GM21576 (cell line): Measurements from ENCODE around the gene SLMAP.
"Not testable (repeated sequence)": the region's sequence is repeated elsewhere in the genome, so short reads cannot be mapped to it uniquely, and the experiment has no call there.

Experiments used
- ATAC-seq: cut with Tn5 transposase; IDR thresholded peaks from one replicate; pipeline ENCODE4 v1.9.1; 2021; ENCODE audit warnings: mild to moderate bottlenecking, moderate library complexity; ENCODE audit not compliant: unreplicated experiment

SLMAP gene

DNA sequence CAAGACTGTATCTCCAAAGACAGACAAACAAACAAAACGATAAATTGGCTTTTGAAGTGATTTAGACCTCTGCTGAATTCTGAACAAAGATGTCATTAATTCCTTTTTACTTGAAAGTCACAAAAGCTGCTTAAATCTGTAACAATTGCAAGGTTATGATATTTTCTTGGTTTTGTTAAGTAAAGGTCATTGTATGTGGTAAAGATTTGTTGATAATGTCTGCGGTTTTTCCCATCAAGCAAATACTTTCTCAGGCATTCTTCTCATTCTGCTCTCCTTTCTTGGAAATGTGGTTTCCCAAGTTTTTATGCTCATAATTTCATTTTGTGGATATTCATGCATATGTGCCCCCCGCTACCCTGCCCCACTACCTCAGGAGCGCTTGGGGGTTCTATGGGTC is 116.5 kb downstream of the SLMAP start:
- ATAC-seq: no peak

DNA sequence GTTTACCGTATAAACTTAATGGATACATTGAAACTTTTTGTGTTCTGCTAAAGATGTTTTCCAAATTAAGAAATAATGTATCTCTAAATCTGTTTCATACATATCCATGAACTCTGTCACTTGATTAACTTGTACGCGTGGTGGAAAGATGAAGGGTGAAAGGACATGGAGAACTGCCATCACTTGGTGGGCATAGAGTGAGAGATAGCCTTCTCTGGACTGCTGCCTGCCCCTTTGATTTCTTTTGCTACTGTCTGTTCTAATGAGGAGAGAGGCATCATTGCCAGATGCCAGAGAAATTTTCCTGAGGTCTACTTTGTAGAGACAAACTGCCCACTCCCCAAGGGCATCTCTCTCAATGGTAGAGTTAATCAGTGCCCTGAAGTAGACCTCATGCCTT is 120.5 kb downstream of the SLMAP start:
- no peak for ATAC-seq

- no peak for ATAC-seq
Observed at GRCh38 chr3:57877116-57877515, 121.0 kb downstream of the SLMAP start.

DNA sequence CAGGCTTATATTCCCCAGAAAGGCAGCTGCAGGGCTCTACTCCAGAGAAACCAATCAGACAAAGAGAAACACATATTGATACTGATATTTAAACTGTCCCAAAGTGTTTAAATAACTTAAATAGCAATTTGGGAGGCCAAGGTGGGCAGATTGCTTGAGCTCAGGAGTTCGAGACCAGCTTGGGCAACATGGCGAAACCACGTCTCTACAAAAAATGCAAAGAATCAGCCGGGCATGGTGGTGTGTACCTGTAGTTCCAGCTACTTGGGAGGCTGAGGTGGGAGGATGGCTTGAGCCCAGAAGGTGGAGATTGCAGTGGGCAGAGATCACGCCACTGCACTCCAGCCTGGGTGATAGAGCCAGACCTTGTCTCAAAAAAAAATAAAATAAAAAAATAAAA is 128.3 kb downstream of the SLMAP start:
- not testable (repeated sequence) for ATAC-seq

- ATAC-seq: no peak
Observed at GRCh38 chr3:57889807-57890206, 133.7 kb downstream of the SLMAP start.

GRCh38 chr3:57890874-57891273 is 134.8 kb downstream of the SLMAP start:
- ATAC-seq: no peak

- no peak for ATAC-seq
Observed at GRCh38 chr3:57892423-57892822, 136.3 kb downstream of the SLMAP start.

- no peak for ATAC-seq
Observed at GRCh38 chr3:57893156-57893555, 137.0 kb downstream of the SLMAP start.

DNA sequence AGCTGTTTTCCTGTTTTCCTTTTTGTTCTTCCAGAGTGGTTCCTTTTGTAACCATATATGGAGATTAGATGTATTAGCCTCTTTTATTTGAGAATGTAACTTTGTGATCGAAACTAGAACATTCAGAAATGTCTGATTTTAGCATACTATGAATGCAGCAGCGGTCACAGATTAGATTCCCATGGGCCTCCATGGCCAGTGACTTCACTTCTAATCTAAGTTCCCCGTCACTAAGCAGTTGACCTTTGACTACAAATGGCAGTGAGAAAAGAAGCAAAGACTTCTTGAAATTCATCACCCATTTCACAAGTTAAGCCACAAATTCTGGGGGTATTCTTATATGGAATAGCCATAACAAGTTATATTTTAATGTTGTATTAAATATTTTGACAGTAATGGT is 137.6 kb downstream of the SLMAP start:
- ATAC-seq: no peak

DNA sequence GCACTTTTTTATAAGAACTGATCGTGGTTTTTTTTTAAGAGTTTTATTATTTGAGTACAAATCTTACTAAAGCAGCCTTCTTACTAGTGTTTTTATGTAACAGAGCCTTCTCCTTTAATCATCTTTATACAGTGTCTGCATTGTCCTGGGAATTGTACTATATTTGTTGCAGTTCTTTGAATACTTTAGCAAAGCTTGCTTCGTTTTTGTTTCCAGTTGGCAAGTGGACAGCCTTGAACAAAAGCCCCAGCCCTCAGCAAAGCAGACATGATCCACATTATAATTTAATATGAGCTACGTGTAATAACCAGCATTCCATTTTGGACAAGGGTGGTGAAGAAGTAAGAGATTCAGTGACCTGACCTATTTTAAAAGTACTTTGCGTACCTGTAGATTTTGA is 139.9 kb downstream of the SLMAP start:
- no peak for ATAC-seq

DNA sequence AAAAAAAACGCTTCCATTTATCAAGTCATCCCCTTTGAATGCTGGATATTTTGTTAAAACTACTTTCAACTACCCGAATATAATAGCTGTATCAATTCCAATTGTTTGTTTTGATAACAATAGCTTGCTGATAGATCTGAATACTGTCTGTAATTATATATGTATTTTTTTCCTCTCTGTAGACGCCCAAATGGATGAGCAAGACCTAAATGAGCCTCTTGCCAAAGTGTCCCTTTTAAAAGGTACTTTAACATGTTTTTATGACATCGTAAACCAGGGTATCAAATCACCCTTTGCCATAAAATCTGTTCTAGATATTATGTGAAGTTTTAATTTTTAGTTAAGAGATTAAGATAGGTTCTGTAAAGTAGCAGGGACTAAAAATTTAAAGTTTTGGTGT is 140.6 kb downstream of the SLMAP start:
- ATAC-seq: no peak

- no peak for ATAC-seq
Observed at GRCh38 chr3:57900786-57901185, 144.7 kb downstream of the SLMAP start.

DNA sequence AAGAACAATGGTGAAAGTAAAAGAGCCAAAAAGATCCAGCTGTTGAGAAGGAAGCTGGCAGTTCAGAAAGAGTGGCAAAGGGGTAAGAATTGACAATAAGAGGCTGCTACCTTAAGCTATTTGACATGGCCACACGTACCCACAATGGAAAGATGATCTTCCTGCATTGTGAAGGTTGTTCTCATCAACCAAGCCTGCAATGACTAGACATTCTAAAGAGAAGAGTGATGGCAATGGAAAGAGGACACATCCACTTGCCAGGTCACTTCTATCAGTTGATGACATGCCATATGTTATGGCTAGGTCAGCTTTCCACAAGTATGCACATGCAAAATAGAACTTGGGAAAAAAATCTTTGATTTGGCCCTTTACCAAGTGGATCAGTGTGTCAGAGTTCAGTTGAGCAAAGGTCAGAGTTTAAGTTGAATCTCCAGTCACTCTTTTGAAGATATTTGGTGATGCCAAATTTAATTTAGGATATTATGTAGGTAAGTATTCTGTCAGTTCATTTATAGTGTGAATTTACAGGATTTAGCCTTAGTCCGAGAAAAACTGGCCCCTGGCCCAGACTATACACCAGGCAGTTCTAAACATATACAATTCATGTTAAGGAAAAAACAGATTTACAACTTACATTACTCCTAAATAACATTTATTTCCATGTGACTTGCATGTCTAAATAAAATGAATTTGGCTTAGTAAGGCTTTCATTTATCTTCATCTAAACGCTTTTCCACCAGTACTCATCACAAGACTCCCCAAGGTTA is 147.2 kb downstream of the SLMAP start:
- ATAC-seq: no peak

- ATAC-seq: no peak
Observed at GRCh38 chr3:57910990-57911389, 154.9 kb downstream of the SLMAP start.

- ATAC-seq: no peak
Observed at GRCh38 chr3:57911593-57911992, 155.5 kb downstream of the SLMAP start.

DNA sequence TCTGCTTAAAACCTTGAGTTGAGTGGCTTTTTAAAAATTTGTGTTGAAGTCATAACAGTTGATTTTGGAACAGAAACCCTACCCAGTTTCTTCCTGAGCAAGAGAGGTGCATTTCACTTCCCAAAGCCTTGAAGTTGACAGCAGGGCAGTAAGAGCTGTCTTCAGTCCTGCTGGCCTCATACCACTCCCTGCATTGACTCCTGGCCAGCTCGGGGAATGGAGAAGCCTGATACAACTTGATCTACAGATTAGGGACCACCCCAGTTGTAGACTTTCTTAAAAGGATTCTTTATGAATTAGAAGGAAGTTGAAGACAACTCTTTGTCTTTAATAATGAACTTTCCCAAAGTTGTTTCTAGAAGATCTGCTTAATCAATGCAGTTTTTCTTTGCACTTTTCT is 161.5 kb downstream of the SLMAP start:
- ATAC-seq: no peak

- no peak for ATAC-seq
Observed at GRCh38 chr3:57918123-57918837, 162.2 kb downstream of the SLMAP start.

- no peak for ATAC-seq
Observed at GRCh38 chr3:57919987-57920386, 163.9 kb downstream of the SLMAP start.

DNA sequence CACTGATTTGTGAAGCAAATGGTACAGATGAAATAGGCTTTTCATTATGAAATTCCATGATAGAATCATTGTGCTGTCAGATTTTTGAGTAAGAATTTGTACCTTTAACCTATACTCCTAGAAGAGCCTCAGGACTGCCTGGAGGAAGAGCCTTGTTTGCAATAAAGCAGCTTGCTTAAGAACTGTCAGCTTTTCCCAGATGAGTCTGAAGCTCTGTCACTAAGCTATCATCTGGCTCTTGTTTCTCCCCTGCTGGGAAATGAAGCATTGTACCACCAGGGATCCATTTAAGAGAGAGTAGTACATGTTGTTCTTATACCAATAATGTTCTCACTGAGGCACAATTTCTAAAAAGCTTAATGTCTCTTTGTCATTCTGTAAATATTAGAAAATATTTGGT is 167.0 kb downstream of the SLMAP start:
- ATAC-seq: no peak

GRCh38 chr3:57923752-57924151 is 167.6 kb downstream of the SLMAP start:
- ATAC-seq: no peak

DNA sequence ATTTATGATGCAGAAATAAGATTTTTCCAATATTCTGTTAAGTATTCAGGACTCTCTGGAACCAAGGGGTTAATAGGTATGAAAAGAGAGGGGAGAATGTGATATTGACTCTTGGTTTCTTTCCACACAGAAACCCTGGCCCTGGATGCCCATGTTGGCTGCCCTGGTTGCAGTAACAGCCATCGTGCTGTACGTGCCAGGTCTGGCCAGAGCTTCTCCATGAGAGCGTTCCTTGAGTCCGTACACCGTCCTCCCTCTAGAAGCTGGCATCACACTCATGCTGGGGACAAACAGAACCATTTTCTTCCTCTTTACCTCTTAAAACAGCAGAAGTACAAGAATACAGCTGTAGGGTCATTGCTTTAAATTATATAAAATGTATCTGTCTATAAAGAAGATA is 171.1 kb downstream of the SLMAP start:
- ATAC-seq: no peak

GRCh38 chr3:57927916-57928315 is 171.8 kb downstream of the SLMAP start:
- ATAC-seq: no peak

DNA sequence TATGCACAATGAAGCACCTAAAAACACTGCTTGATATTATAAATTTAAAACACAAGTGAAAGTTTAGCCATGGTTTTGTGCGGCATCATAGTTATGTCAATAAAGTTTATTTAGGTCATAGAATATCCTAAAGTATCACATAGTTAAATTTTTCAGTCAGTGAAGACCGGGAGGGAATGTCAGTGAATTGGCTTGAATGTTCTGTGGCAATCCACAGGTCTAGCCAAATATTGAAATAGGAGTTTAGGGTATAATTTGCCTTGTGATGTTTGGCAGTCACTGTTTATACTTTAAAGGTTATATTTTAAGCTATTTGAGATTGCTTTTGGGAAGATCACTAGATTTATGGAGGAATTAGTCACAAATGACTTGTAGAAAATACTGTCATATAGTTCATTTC is 172.4 kb downstream of the SLMAP start:
- ATAC-seq: no peak
